H1 (cell line): ENCODE results near the gene CD79A. TPM values are rescaled to one million over a fixed set of nuclear protein-coding genes. Genes with fewer than 3 reads are reported as not detected.

Source experiments
- CTCF ChIA-PET: fragments of 300-600 bp; sonication (Branson Sonifier 250); formaldehyde crosslinking; loops from one replicate; lab custom pipeline; 2021; ENCODE audit not compliant: partially characterized antibody; lab: Charles Lee
- POLR2A ChIA-PET: fragments of 300-600 bp; sonication (Branson Sonifier 250); formaldehyde crosslinking; loops from one replicate; lab custom pipeline; 2021; ENCODE audit warnings: inconsistent platforms; ENCODE audit not compliant: partially characterized antibody; lab: Charles Lee
- DNase-seq, 2 experiments: peaks; one replicate each; pipeline versions ENCODE4 v3.0.0 to v3.0.0-alpha.2; 2010 to 2022; ENCODE audit warnings: low spot score in 2 of 2, low read depth in 1 of 2, mixed read lengths in 1 of 2
- FAIRE-seq: peaks from 2 replicates; lab custom pipeline; 2011; peaks lifted over from hg19 to GRCh38; lab: Jason Lieb, UNC
- H2AFZ ChIP-seq: 2 replicates; pipeline ENCODE4 v1.8.1; 2012; ENCODE audit warnings: low read length, inconsistent platforms
- H2AK5ac ChIP-seq: 2 replicates; pipeline ENCODE4 v1.6.1; 2013; ENCODE audit warnings: low read depth, low read length
- H2BK120ac ChIP-seq: replicated peaks from 2 replicates; pipeline ENCODE3; 2013; ENCODE audit warnings: low read depth, low read length, inconsistent platforms
- H2BK12ac ChIP-seq: 2 replicates; pipeline ENCODE4 v1.6.1; 2013; ENCODE audit warnings: low read depth, low read length
- H2BK15ac ChIP-seq: 2 replicates; pipeline ENCODE4 v1.6.1; 2013; ENCODE audit warnings: low read length
- H2BK20ac ChIP-seq: 2 replicates; pipeline ENCODE4 v1.6.1; 2013; ENCODE audit warnings: low read length
- H2BK5ac ChIP-seq: 2 replicates; pipeline ENCODE4 v1.6.1; 2013; ENCODE audit warnings: low read depth, low read length
- H3K14ac ChIP-seq: 2 replicates; pipeline ENCODE4 v1.6.1; 2013; ENCODE audit warnings: inconsistent platforms; ENCODE audit not compliant: insufficient read length
- H3K18ac ChIP-seq: 2 replicates; pipeline ENCODE4 v1.6.1; 2013; ENCODE audit warnings: low read length; ENCODE audit errors: extremely low read depth
- H3K23ac ChIP-seq: 2 replicates; pipeline ENCODE4 v1.6.1; 2013; ENCODE audit warnings: inconsistent platforms; ENCODE audit not compliant: insufficient read length
- H3K23me2 ChIP-seq: 2 replicates; pipeline ENCODE4 v1.6.1; 2013; ENCODE audit warnings: low read depth, low read length
- H3K27ac ChIP-seq: 2 replicates; pipeline ENCODE4 v1.6.1; 2011; ENCODE audit warnings: low read depth, low read length, inconsistent platforms
- H3K27me3 ChIP-seq, 4 experiments: replicated peaks in 1 of 4; 1 replicate in 1 of 4; 2 replicates in 3 of 4; pipeline versions ENCODE4 v1.6.1 to v1.8.1; 2011 to 2013; ENCODE audit warnings: low read length in 3 of 4, mild to moderate bottlenecking in 3 of 4, inconsistent platforms in 2 of 4, mixed read lengths in 2 of 4, moderate library complexity in 1 of 4; ENCODE audit not compliant: control insufficient read depth in 3 of 4, insufficient read depth in 3 of 4; ENCODE audit errors: extremely low read depth in 1 of 4
- H3K36me3 ChIP-seq, 4 experiments: 2 replicates each; pipeline versions ENCODE4 v1.6.1 to v1.8.1; 2011 to 2013; ENCODE audit warnings: mild to moderate bottlenecking in 4 of 4, low read length in 3 of 4, moderate library complexity in 2 of 4, control low read depth in 1 of 4, inconsistent platforms in 1 of 4; ENCODE audit not compliant: insufficient read depth in 4 of 4, control insufficient read depth in 2 of 4
- H3K4ac ChIP-seq: replicated peaks from 2 replicates; pipeline ENCODE3; 2013; ENCODE audit warnings: low read length, low read depth, mixed read lengths, inconsistent platforms; ENCODE audit not compliant: insufficient read length
- H3K4me1 ChIP-seq, 4 experiments: replicated peaks in 1 of 4; 1 replicate in 1 of 4; 2 replicates in 3 of 4; pipeline versions ENCODE4 v1.6.1 to v1.8.1; 2011 to 2013; ENCODE audit warnings: low read length in 3 of 4, inconsistent platforms in 2 of 4, mixed read lengths in 1 of 4; ENCODE audit not compliant: insufficient read depth in 4 of 4, control insufficient read depth in 3 of 4
- H3K4me2 ChIP-seq, 2 experiments: 2 replicates each; pipeline versions ENCODE4 v1.6.1 to v1.8.1; 2011 to 2013; ENCODE audit warnings: low read depth in 2 of 2, low read length in 2 of 2, control low read depth in 1 of 2, inconsistent platforms in 1 of 2, mild to moderate bottlenecking in 1 of 2; ENCODE audit not compliant: insufficient read depth in 1 of 2
- H3K4me3 ChIP-seq, 4 experiments: fragments of 200-600, 300-600 bp in 1 of 4; sonication (generic), shearing (Covaris generic), sonication (Bioruptor Twin) in 1 of 4; 2 replicates each; pipeline versions ENCODE4 v1.5.1 to v1.8.1; 2011 to 2016; ENCODE audit warnings: low read length in 4 of 4, low read depth in 3 of 4, control low read depth in 2 of 4, inconsistent platforms in 2 of 4, mild to moderate bottlenecking in 2 of 4, mixed read lengths in 1 of 4, moderate library complexity in 1 of 4; ENCODE audit not compliant: insufficient read depth in 2 of 4; ENCODE audit errors: extremely low read depth in 1 of 4
- H3K56ac ChIP-seq: replicated peaks from 2 replicates; pipeline ENCODE3; 2013; ENCODE audit warnings: low read depth, mild to moderate bottlenecking, mixed read lengths, low read length, inconsistent platforms; ENCODE audit not compliant: insufficient read length
- H3K79me1 ChIP-seq: 2 replicates; pipeline ENCODE4 v1.6.1; 2013; ENCODE audit warnings: low read depth, low read length, control low read depth
- H3K79me2 ChIP-seq, 2 experiments: 2 replicates each; pipeline versions ENCODE4 v1.6.1 to v1.8.1; 2012 to 2013; ENCODE audit warnings: low read length in 2 of 2, mild to moderate bottlenecking in 2 of 2, inconsistent platforms in 1 of 2; ENCODE audit not compliant: insufficient read depth in 2 of 2, control insufficient read depth in 1 of 2
- H3K9ac ChIP-seq, 4 experiments: replicated peaks in 1 of 4; 1 replicate in 1 of 4; 2 replicates in 3 of 4; pipeline versions ENCODE4 v1.6.1 to v1.8.1; 2011 to 2013; ENCODE audit warnings: low read depth in 3 of 4, low read length in 3 of 4, control low read depth in 2 of 4, mild to moderate bottlenecking in 2 of 4, moderate library complexity in 2 of 4, inconsistent platforms in 1 of 4; ENCODE audit errors: extremely low read depth in 1 of 4
- H3K9me3 ChIP-seq, 2 experiments: 2 replicates each; pipeline versions ENCODE4 v1.6.1 to v1.8.1; 2012 to 2013; ENCODE audit warnings: mild to moderate bottlenecking in 2 of 2, moderate library complexity in 2 of 2, control low read depth in 1 of 2, inconsistent platforms in 1 of 2, low read depth in 1 of 2, low read length in 1 of 2, mixed read lengths in 1 of 2; ENCODE audit not compliant: insufficient read depth in 2 of 2
- H4K20me1 ChIP-seq, 2 experiments: replicated peaks in 1 of 2; 2 replicates each; pipeline versions ENCODE3 to v1.8.1; 2011 to 2013; ENCODE audit warnings: inconsistent platforms in 2 of 2, low read length in 2 of 2, mild to moderate bottlenecking in 1 of 2; ENCODE audit not compliant: insufficient read depth in 2 of 2, control insufficient read depth in 1 of 2
- H4K5ac ChIP-seq: 2 replicates; pipeline ENCODE4 v1.6.1; 2013; ENCODE audit warnings: low read length, low read depth, mixed read lengths, inconsistent platforms; ENCODE audit not compliant: insufficient read length
- H4K8ac ChIP-seq: 2 replicates; pipeline ENCODE4 v1.8.0; 2013; ENCODE audit warnings: mild to moderate bottlenecking, moderate library complexity, low read length, inconsistent platforms; ENCODE audit not compliant: insufficient read depth; ENCODE audit errors: extremely low read depth
- H4K91ac ChIP-seq: replicated peaks from 2 replicates; pipeline ENCODE3; 2013; ENCODE audit warnings: low read length, mixed read lengths, inconsistent platforms; ENCODE audit not compliant: insufficient read length
- BCL11A ChIP-seq, 2 experiments: IDR thresholded peaks; one replicate each; pipeline ENCODE4 v1.6.1; 2011; ENCODE audit warnings: low read depth in 2 of 2, low read length in 2 of 2, mild to moderate bottlenecking in 2 of 2
- CBX8 ChIP-seq: fragments of 300-800, 300-1000 bp; sonication (generic); IDR thresholded peaks from 2 replicates; pipeline ENCODE4 v1.7.1; 2016; ENCODE audit warnings: low read depth, low read length, borderline replicate concordance
- CTBP2 ChIP-seq: IDR thresholded peaks from 2 replicates; pipeline ENCODE4 v1.7.0; 2011; ENCODE audit warnings: borderline replicate concordance, mild to moderate bottlenecking, moderate library complexity, mixed read lengths, low read length; ENCODE audit not compliant: insufficient read depth, insufficient read length
- PHF8 ChIP-seq: fragments of 200-600 bp; sonication (generic); conservative IDR thresholded peaks from 2 replicates; pipeline ENCODE4 v1.7.1; 2012; ENCODE audit warnings: low read depth, mild to moderate bottlenecking, inconsistent platforms, low read length, moderate library complexity
- SP1 ChIP-seq: IDR thresholded peaks from 2 replicates; pipeline ENCODE4 v1.6.1; 2011; ENCODE audit warnings: low read depth, low read length
- SUZ12 ChIP-seq: fragments of 200-600 bp; sonication (generic); IDR thresholded peaks from 2 replicates; pipeline ENCODE4 v1.6.1; 2012; ENCODE audit warnings: mild to moderate bottlenecking, inconsistent platforms, low read length, moderate library complexity, mixed read lengths
- WGBS, 2 experiments: shearing (Covaris generic) in 1 of 2; methylation state at CpG; one replicate each; pipeline versions ENCODE4 v1.1.6 to v1.1.7; 2013 to 2015; ENCODE audit warnings: low lambda C conversion rate in 2 of 2, mixed read lengths in 2 of 2, inconsistent platforms in 1 of 2, low coverage in 1 of 2, missing lambda C conversion rate in 1 of 2; ENCODE audit not compliant: insufficient replicate concordance in 2 of 2, insufficient coverage in 1 of 2, insufficient read length in 1 of 2; ENCODE audit errors: extremely low coverage in 1 of 2, missing lambda C conversion rate in 1 of 2; 5-methylcytosine and 5-hydroxymethylcytosine counted together
- polyA plus RNA-seq, 7 experiments: library from polyadenylated mRNA; depleted of rRNA in 3 of 7; stranded (reverse) in 5 of 7; unstranded in 2 of 7; fragments of >200 nt in 5 of 7; fragments of 200-250 nt in 2 of 7; gene quantifications; 1 replicate in 5 of 7; 2 replicates in 1 of 7; 4 replicates in 1 of 7; pipeline versions ENCODE4 v1.2.1 to v1.2.3, GENCODE V29; 2011 to 2013; ENCODE audit warnings: missing spikeins in 2 of 7, mixed read lengths in 2 of 7
- total RNA-seq: library from RNA; stranded (reverse); fragmentation: NEBNext Ultra II Directional; extraction: Animal tissue kit (Norgen Biotek cat#: 25700); gene quantifications from 2 replicates; pipeline ENCODE4 v1.2.1, GENCODE V29; 2021

The CD79A gene
- total and polyA plus RNA-seq, 2 of the 8 experiments (the other 6 are each of a cell fraction or from before 2014, with no cell fraction given): 0.54 to 0.77 TPM

DNA sequence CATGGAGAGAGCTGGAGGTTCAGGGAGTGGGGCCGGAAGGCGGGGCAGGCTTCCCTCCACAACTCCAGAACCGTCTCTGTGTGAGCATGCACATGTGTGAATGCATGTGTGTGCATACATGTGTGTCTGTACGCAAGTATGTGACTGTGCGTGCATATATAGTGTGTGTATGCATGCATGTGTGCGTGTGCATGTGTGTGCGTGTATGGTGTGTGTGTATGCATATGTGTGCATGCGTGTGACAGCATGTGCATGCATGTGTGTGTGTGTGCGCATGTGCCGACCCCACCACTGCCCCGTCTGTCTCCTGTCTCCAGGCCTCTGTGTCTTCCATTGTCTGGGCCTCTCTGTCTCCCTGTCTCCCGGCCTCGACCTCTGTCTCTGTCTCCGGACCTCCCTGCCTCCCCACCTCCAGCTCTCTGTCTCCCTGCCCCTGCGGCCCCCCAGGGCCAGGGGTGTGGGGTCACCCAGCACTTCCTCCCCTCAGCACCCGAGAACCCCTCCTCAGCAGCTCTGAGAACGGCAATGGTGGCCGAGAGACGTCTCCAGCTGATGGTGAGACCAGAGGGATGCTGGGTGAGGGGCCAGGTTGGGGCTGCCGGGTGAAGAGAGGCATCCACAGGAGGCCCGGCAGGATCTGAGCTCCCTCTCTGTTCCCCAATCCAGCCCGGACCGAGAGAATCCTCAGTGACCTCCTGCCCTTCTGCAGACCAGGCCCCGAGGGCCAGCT is 28.4 kb downstream of the CD79A start:
- no peak overlapping the region for H3K27ac ChIP-seq
- WGBS, 2 experiments: 84% methylated on average over 23 of the region's 24 CpGs; no CpG with 5 or more reads in 1 of the 2 experiments
- peaks cover 0 to 9% of the 10 kb centered on the region in 2 experiments for H4K20me1 ChIP-seq
- H2AK5ac ChIP-seq: 0 out of 2 replicates have a peak overlapping the region, but pooled peaks have one; percentile 75
- H3K23ac ChIP-seq: no peak overlapping the region
- no peak overlapping the region for H4K91ac ChIP-seq
- TF ChIP-seq SUZ12 (no peak), SP1 (no peak), CTBP2 (no peak), PHF8 (no peak), BCL11A (IDR thresholded peaks at IDR 0.05; ENCODE audit: low read depth in 2 of 2, low read length in 2 of 2) (no peak), CBX8 (no peak)
- H3K4ac ChIP-seq: no peak overlapping the region
- POLR2A ChIA-PET: interaction anchor here (1.0 to 13.1 kb wide), 6 partner anchors 10 to 45 kb away, joined by 4 to 167 read pairs (median 8); partner anchors contain the start of genes ERFL and RPS19
- no peak overlapping the region for H3K9ac ChIP-seq
- H3K14ac ChIP-seq: no peak overlapping the region
- H4K8ac ChIP-seq: no peak overlapping the region
- H4K5ac ChIP-seq: no peak overlapping the region
- peak overlapping the region; percentile 51; the same call in 1 of the 2 replicates for H2BK20ac ChIP-seq
- H3K4me3 ChIP-seq: no peak overlapping the region
- no peak overlapping the region for H3K4me2 ChIP-seq
- FAIRE-seq (no peak), DNase-seq (no peak)
- H3K56ac ChIP-seq: no peak overlapping the region
- H3K79me1 ChIP-seq: no peaks in the 10 kb centered on the region
- H2BK120ac ChIP-seq: no peak overlapping the region
- no peaks in the 10 kb centered on the region; a peak in 1 of 7 replicates for H3K4me1 ChIP-seq
- no peak overlapping the region for H2BK12ac ChIP-seq
- no peak overlapping the region for H3K18ac ChIP-seq
- H3K79me2 ChIP-seq: no peaks in the 10 kb centered on the region
- H2AFZ ChIP-seq: no peak overlapping the region
- peaks cover 5 to 16% (median 14%) of the 10 kb centered on the region in 4 experiments for H3K36me3 ChIP-seq
- no peak overlapping the region for H2BK15ac ChIP-seq
- peaks cover 4 to 12% (median 9%) of the 10 kb centered on the region in 4 experiments for H3K27me3 ChIP-seq
- H3K9me3 ChIP-seq: no peaks in the 10 kb centered on the region
- no peak overlapping the region for H2BK5ac ChIP-seq
- CTCF ChIA-PET: interaction anchor here (0.7 to 3.0 kb wide), 6 partner anchors 10 to 374 kb away, joined by 3 to 11 read pairs (median 5); no protein-coding TSS in a partner anchor
- H3K23me2 ChIP-seq: peaks cover 2% of the 10 kb centered on the region; the same call in 1 of the 2 replicates
